ENCODE results near the gene TMEM263.
"Not testable (repeated sequence)": the region's sequence is repeated elsewhere in the genome, so short reads cannot be mapped to it uniquely, and the experiment has no call there.

The TMEM263 gene

GRCh38 chr12:106955377-106956047, at the start of gene TMEM263:
TSS of gene TMEM263 (plus strand) at chr12:106955907. CDS start at chr12:106967117, 11,210 bp downstream.
- DNase-seq, result peak; percentile 79 to 89 (median 86)

- DNase-seq, result no peak
Measured at GRCh38 chr12:106906715-106907114, 49.0 kb upstream of the TMEM263 start.

GRCh38 chr12:106907411-106907810, 48.3 kb upstream of the TMEM263 start:
- no peak for DNase-seq

GRCh38 chr12:106907846-106908245, 47.9 kb upstream of the TMEM263 start:
- no peak for DNase-seq

- DNase-seq, result no peak
Measured at GRCh38 chr12:106908561-106908960, 47.1 kb upstream of the TMEM263 start.

- no peak for DNase-seq
Measured at GRCh38 chr12:106910202-106910601, 45.5 kb upstream of the TMEM263 start.

- DNase-seq, result no peak
Measured at GRCh38 chr12:106911581-106911980, 44.1 kb upstream of the TMEM263 start.

- no peak for DNase-seq
Measured at GRCh38 chr12:106913456-106913855, 42.3 kb upstream of the TMEM263 start.

GRCh38 chr12:106914796-106915634, 40.7 kb upstream of the TMEM263 start:
- peak in 1 of 6 experiments; percentile 12 for DNase-seq

GRCh38 chr12:106915635-106916026, 40.1 kb upstream of the TMEM263 start:
- no peak for DNase-seq

GRCh38 chr12:106917503-106917902, 38.2 kb upstream of the TMEM263 start:
- DNase-seq, result no peak

- DNase-seq, result no peak
Measured at GRCh38 chr12:106918746-106919145, 37.0 kb upstream of the TMEM263 start.

- peak in 3 of 6 experiments; percentile 3 to 47 (median 36) for DNase-seq
Measured at GRCh38 chr12:106919910-106920544, 35.7 kb upstream of the TMEM263 start.

- not testable (repeated sequence) for DNase-seq
Measured at GRCh38 chr12:106921976-106922375, 33.7 kb upstream of the TMEM263 start.

- not testable (repeated sequence) for DNase-seq
Measured at GRCh38 chr12:106923594-106923993, 32.1 kb upstream of the TMEM263 start.

GRCh38 chr12:106924268-106924861, 31.3 kb upstream of the TMEM263 start:
- DNase-seq, result no peak

- no peak for DNase-seq
Measured at GRCh38 chr12:106926657-106927056, 29.1 kb upstream of the TMEM263 start.

- DNase-seq, result no peak
Measured at GRCh38 chr12:106934277-106934676, 21.4 kb upstream of the TMEM263 start.

- no peak for DNase-seq
Measured at GRCh38 chr12:106941481-106942156, 14.1 kb upstream of the TMEM263 start.

- no peak for DNase-seq
Measured at GRCh38 chr12:106942775-106943174, 12.9 kb upstream of the TMEM263 start.

- no peak for DNase-seq
Measured at GRCh38 chr12:106945261-106945851, 10.4 kb upstream of the TMEM263 start.

GRCh38 chr12:106947461-106947860, 8.2 kb upstream of the TMEM263 start:
- no peak for DNase-seq

Data from stimulated activated naive CD4-positive, alpha-beta T cell (primary cell).